HG03025 (cell line): ENCODE measurements around the gene FAF2.

Experiments used
- ATAC-seq: cut with Tn5 transposase; IDR thresholded peaks from one replicate; pipeline ENCODE4 v1.9.1; 2021; ENCODE audit warnings: mild to moderate bottlenecking, moderate library complexity; ENCODE audit not compliant: unreplicated experiment, low FRiP score

Gene FAF2

GRCh38 chr5:176499273-176499672 lies 51.1 kb downstream of the FAF2 start:
- ATAC-seq, result no peak

GRCh38 chr5:176500511-176500910 lies 52.3 kb downstream of the FAF2 start:
- no peak for ATAC-seq

GRCh38 chr5:176501333-176501732 lies 53.1 kb downstream of the FAF2 start:
- ATAC-seq, result no peak

- ATAC-seq, result no peak
Observed at GRCh38 chr5:176503496-176503895, 55.3 kb downstream of the FAF2 start.

- no peak for ATAC-seq
Observed at GRCh38 chr5:176507911-176508310, 59.7 kb downstream of the FAF2 start.

GRCh38 chr5:176508603-176509002 lies 60.4 kb downstream of the FAF2 start:
- ATAC-seq, result no peak

GRCh38 chr5:176513788-176514187 lies 65.6 kb downstream of the FAF2 start:
- ATAC-seq, result no peak

- no peak for ATAC-seq
Observed at GRCh38 chr5:176514244-176514950, 66.2 kb downstream of the FAF2 start.

- ATAC-seq, result no peak
Observed at GRCh38 chr5:176515396-176515795, 67.2 kb downstream of the FAF2 start.

- no peak for ATAC-seq
Observed at GRCh38 chr5:176517053-176517661, 69.0 kb downstream of the FAF2 start.

- ATAC-seq, result no peak
Observed at GRCh38 chr5:176519810-176520720, 71.9 kb downstream of the FAF2 start.

GRCh38 chr5:176521286-176521685 lies 73.1 kb downstream of the FAF2 start:
- ATAC-seq, result no peak

- no peak for ATAC-seq
Observed at GRCh38 chr5:176521699-176522263, 73.6 kb downstream of the FAF2 start.

- no peak for ATAC-seq
Observed at GRCh38 chr5:176524138-176524537, 76.0 kb downstream of the FAF2 start.

GRCh38 chr5:176524987-176525386 lies 76.8 kb downstream of the FAF2 start:
- ATAC-seq, result no peak

- ATAC-seq, result no peak
Observed at GRCh38 chr5:176525677-176526076, 77.5 kb downstream of the FAF2 start.

GRCh38 chr5:176526462-176526861 lies 78.3 kb downstream of the FAF2 start:
- ATAC-seq, result no peak

- ATAC-seq, result no peak
Observed at GRCh38 chr5:176527246-176528222, 79.3 kb downstream of the FAF2 start.

- no peak for ATAC-seq
Observed at GRCh38 chr5:176528301-176528700, 80.1 kb downstream of the FAF2 start.

- no peak for ATAC-seq
Observed at GRCh38 chr5:176528761-176529115, 80.6 kb downstream of the FAF2 start.
